Subcutaneous abdominal adipose tissue (tissue), 5 donors: ENCODE results near the gene TTC39B.

Experiments used
- H3K27ac ChIP-seq: one replicate; pipeline ENCODE4 v1.7.0; 2013; ENCODE audit warnings: low read depth, mild to moderate bottlenecking, inconsistent platforms, low read length, moderate library complexity
- H3K27me3 ChIP-seq, 5 donors: one replicate each; pipeline ENCODE4 v1.7.0; 2013; ENCODE audit warnings: low read length in 5 of 5, inconsistent platforms in 1 of 5; ENCODE audit not compliant: control insufficient read depth in 5 of 5, insufficient read depth in 4 of 5
- H3K36me3 ChIP-seq, 5 donors: one replicate each; pipeline ENCODE4 v1.7.0; 2013; ENCODE audit warnings: low read length in 5 of 5; ENCODE audit not compliant: control insufficient read depth in 5 of 5, insufficient read depth in 5 of 5
- H3K4me1 ChIP-seq, 5 donors: one replicate each; pipeline ENCODE4 v1.7.0; 2013; ENCODE audit warnings: low read length in 5 of 5, mild to moderate bottlenecking in 3 of 5, moderate library complexity in 1 of 5; ENCODE audit not compliant: control insufficient read depth in 5 of 5, insufficient read depth in 5 of 5
- H3K4me3 ChIP-seq, 5 donors: one replicate each; pipeline ENCODE4 v1.7.0; 2013; ENCODE audit warnings: low read length in 5 of 5, low read depth in 1 of 5
- H3K9ac ChIP-seq, 5 donors: one replicate each; pipeline ENCODE4 v1.7.0; 2013; ENCODE audit warnings: low read length in 5 of 5, mild to moderate bottlenecking in 4 of 5, moderate library complexity in 3 of 5
- H3K9me3 ChIP-seq, 5 donors: one replicate each; pipeline ENCODE4 v1.7.0; 2013; ENCODE audit warnings: low read length in 5 of 5; ENCODE audit not compliant: control insufficient read depth in 5 of 5
- donor health status: healthy.
- donor health status: healthy.
- donor health status: healthy.
- donor health status: healthy.
- donor health status: healthy.

The TTC39B gene

GRCh38 chr9:15146268-15146700, 160.7 kb downstream of the TTC39B start:
- Histone ChIP-seq H3K4me1 (peaks cover 0 to 10% (median 0%) of the 10 kb centered on the region in 5 donors), H3K27me3 (no peaks in the 10 kb centered on the region), H3K9me3 (no peaks in the 10 kb centered on the region), H3K36me3 (no peaks in the 10 kb centered on the region), H3K9ac (no peak overlapping the region), H3K4me3 (no peak overlapping the region), H3K27ac (no peak overlapping the region)

GRCh38 chr9:15144622-15145061, 162.4 kb downstream of the TTC39B start:
- Histone ChIP-seq H3K27me3 (no peaks in the 10 kb centered on the region), H3K4me1 (no peaks in the 10 kb centered on the region), H3K27ac (no peak overlapping the region), H3K9me3 (no peaks in the 10 kb centered on the region), H3K36me3 (no peaks in the 10 kb centered on the region), H3K9ac (no peak overlapping the region), H3K4me3 (no peak overlapping the region)

- H3K27me3 ChIP-seq, result no peaks in the 10 kb centered on the region
- H3K36me3 ChIP-seq, result no peaks in the 10 kb centered on the region
- H3K27ac ChIP-seq, result no peak overlapping the region
- H3K9me3 ChIP-seq, result no peaks in the 10 kb centered on the region
- no peak overlapping the region for H3K9ac ChIP-seq
- H3K4me3 ChIP-seq, result no peak overlapping the region
- H3K4me1 ChIP-seq, result no peaks in the 10 kb centered on the region
Measured at GRCh38 chr9:15142878-15143534, 164.0 kb downstream of the TTC39B start.

GRCh38 chr9:15140051-15140450, 167.0 kb downstream of the TTC39B start:
- Histone ChIP-seq H3K36me3 (no peaks in the 10 kb centered on the region), H3K4me1 (peaks cover 0 to 6% (median 4%) of the 10 kb centered on the region in 5 donors), H3K27me3 (no peaks in the 10 kb centered on the region), H3K9ac (no peak overlapping the region), H3K27ac (no peak overlapping the region), H3K4me3 (no peak overlapping the region), H3K9me3 (no peaks in the 10 kb centered on the region)

- Histone ChIP-seq H3K4me3 (no peak overlapping the region), H3K36me3 (no peaks in the 10 kb centered on the region), H3K9ac (no peak overlapping the region), H3K27ac (no peak overlapping the region), H3K4me1 (peaks cover 0 to 8% (median 6%) of the 10 kb centered on the region in 5 donors), H3K9me3 (no peaks in the 10 kb centered on the region), H3K27me3 (no peaks in the 10 kb centered on the region)
Measured at GRCh38 chr9:15139469-15139868, 167.5 kb downstream of the TTC39B start.

- Histone ChIP-seq H3K4me3 (no peak overlapping the region), H3K9me3 (no peaks in the 10 kb centered on the region), H3K4me1 (peaks cover 0 to 8% (median 6%) of the 10 kb centered on the region in 5 donors), H3K36me3 (no peaks in the 10 kb centered on the region), H3K27me3 (no peaks in the 10 kb centered on the region), H3K9ac (no peak overlapping the region), H3K27ac (no peak overlapping the region)
Measured at GRCh38 chr9:15138357-15138686, 168.7 kb downstream of the TTC39B start.

- no peaks in the 10 kb centered on the region for H3K9me3 ChIP-seq
- H3K27ac ChIP-seq, result no peak overlapping the region
- H3K36me3 ChIP-seq, result no peaks in the 10 kb centered on the region
- no peak overlapping the region for H3K4me3 ChIP-seq
- H3K9ac ChIP-seq, result no peak overlapping the region
- no peaks in the 10 kb centered on the region for H3K27me3 ChIP-seq
- peaks cover 0 to 8% (median 6%) of the 10 kb centered on the region in 5 donors for H3K4me1 ChIP-seq
Measured at GRCh38 chr9:15137658-15138356, 169.2 kb downstream of the TTC39B start.

GRCh38 chr9:15137089-15137488, 169.9 kb downstream of the TTC39B start:
- Histone ChIP-seq H3K4me3 (no peak overlapping the region), H3K27me3 (no peaks in the 10 kb centered on the region), H3K36me3 (no peaks in the 10 kb centered on the region), H3K9me3 (no peaks in the 10 kb centered on the region), H3K27ac (no peak overlapping the region), H3K4me1 (peaks cover 0 to 8% (median 6%) of the 10 kb centered on the region in 5 donors), H3K9ac (no peak overlapping the region)

- Histone ChIP-seq H3K27ac (no peak overlapping the region), H3K36me3 (no peaks in the 10 kb centered on the region), H3K4me1 (peaks cover 0 to 8% (median 6%) of the 10 kb centered on the region in 5 donors), H3K4me3 (no peak overlapping the region), H3K9me3 (no peaks in the 10 kb centered on the region), H3K27me3 (no peaks in the 10 kb centered on the region), H3K9ac (no peak overlapping the region)
Measured at GRCh38 chr9:15136646-15137045, 170.4 kb downstream of the TTC39B start.

- no peak overlapping the region for H3K27ac ChIP-seq
- H3K36me3 ChIP-seq, result no peaks in the 10 kb centered on the region
- peak overlapping the region; percentile 32 to 65 (median 37) for H3K4me3 ChIP-seq
- H3K9me3 ChIP-seq, result no peaks in the 10 kb centered on the region
- peak overlapping the region in 4 of 5 donors; percentile 5 to 51 (median 44) for H3K9ac ChIP-seq
- H3K4me1 ChIP-seq, result peaks cover 0 to 8% (median 6%) of the 10 kb centered on the region in 5 donors
- no peaks in the 10 kb centered on the region for H3K27me3 ChIP-seq
Measured at GRCh38 chr9:15135164-15135792, 171.7 kb downstream of the TTC39B start.
